Left lobe of liver (tissue), 2 donors: ENCODE results near the gene FBXL15. TPM values are rescaled to one million over a fixed set of nuclear protein-coding genes. Genes with fewer than 3 reads are reported as not detected.

Source experiments
- ATAC-seq: fragments of 200-7000 bp; cut with Tn5 transposase; one replicate; pipeline ENCODE4 v1.9.1; 2020; ENCODE audit warnings: mild to moderate bottlenecking, moderate library complexity
- DNase-seq: peaks from one replicate; pipeline ENCODE4 v3.0.0-alpha.2; 2020; ENCODE audit warnings: low spot score
- total RNA-seq: library from RNA; stranded (reverse); gene quantifications from one replicate; pipeline ENCODE4 v1.2.1, GENCODE V29; 2021
- donor health status: DM: no; HTN: no; CAD: no; lungs with moderate emphysema.
- donor health status: DM: no; HTN: yes; CAD: no.

Gene FBXL15
- total RNA-seq, 1 donor from 2014 or later, result 12.7 TPM

- no peak for DNase-seq
- ATAC-seq, result no peak
These were observed 4.3 kb downstream of the FBXL15 start for GRCh38 chr10:102424916-102425315.

- ATAC-seq (no peak), DNase-seq (no peak)
These were observed 4.8 kb downstream of the FBXL15 start for GRCh38 chr10:102425444-102425843.

- DNase-seq (no peak), ATAC-seq (no peak)
These were observed 6.2 kb downstream of the FBXL15 start for GRCh38 chr10:102426803-102427287.

GRCh38 chr10:102429468-102429867 is 8.8 kb downstream of the FBXL15 start:
- ATAC-seq, result no peak
- DNase-seq, result no peak

- no peak for DNase-seq
- peak; percentile 17 for ATAC-seq
These were observed 11.0 kb downstream of the FBXL15 start for GRCh38 chr10:102431452-102432124.

- DNase-seq, result peak; percentile 97
- ATAC-seq, result peak; percentile 90
These were observed 11.7 kb downstream of the FBXL15 start, which contains the start of gene CUEDC2 for GRCh38 chr10:102432162-102432950. TSS of gene CUEDC2 (minus strand) at chr10:102432574. CDS start at chr10:102425188, 7,386 bp downstream.

- ATAC-seq (no peak), DNase-seq (no peak)
These were observed 13.0 kb downstream of the FBXL15 start for GRCh38 chr10:102433619-102434046.

- ATAC-seq (no peak), DNase-seq (no peak)
These were observed 13.9 kb downstream of the FBXL15 start for GRCh38 chr10:102434394-102435132.

- ATAC-seq (no peak), DNase-seq (no peak)
These were observed 14.5 kb downstream of the FBXL15 start for GRCh38 chr10:102435133-102435497.

GRCh38 chr10:102435529-102436233 is 15.0 kb downstream of the FBXL15 start:
- ATAC-seq (peak; percentile 25), DNase-seq (no peak)

GRCh38 chr10:102436312-102436711 is 15.7 kb downstream of the FBXL15 start:
- ATAC-seq, result peak; percentile 83
- DNase-seq, result peak; percentile 80

GRCh38 chr10:102437515-102437914 is 16.9 kb downstream of the FBXL15 start:
- no peak for DNase-seq

GRCh38 chr10:102438374-102438773 is 17.7 kb downstream of the FBXL15 start:
- no peak for ATAC-seq

More at GRCh38 chr10:102437515-102437914, 16.9 kb downstream of the FBXL15 start:
- ATAC-seq, result no peak

GRCh38 chr10:102444851-102445250 is 24.2 kb downstream of the FBXL15 start:
- DNase-seq (no peak), ATAC-seq (no peak)

More at GRCh38 chr10:102438374-102438773, 17.7 kb downstream of the FBXL15 start:
- DNase-seq, result no peak

GRCh38 chr10:102449321-102450123 is 28.9 kb downstream of the FBXL15 start:
- peak; percentile 79 for ATAC-seq
- peak; percentile 85 for DNase-seq

GRCh38 chr10:102450124-102450373 is 29.4 kb downstream of the FBXL15 start:
- ATAC-seq, result peak; percentile 4
- no peak for DNase-seq

GRCh38 chr10:102450374-102451104 is 29.9 kb downstream of the FBXL15 start:
- peak; percentile 91 for ATAC-seq

GRCh38 chr10:102451105-102451969 is 30.7 kb downstream of the FBXL15 start, which contains the start of gene C10orf95:
TSS of gene C10orf95 (minus strand) at chr10:102451543. CDS start at chr10:102451093, 450 bp downstream.
- DNase-seq, result no peak
- ATAC-seq, result no peak

More at GRCh38 chr10:102450374-102451104, 29.9 kb downstream of the FBXL15 start:
- DNase-seq, result peak; percentile 91
